Right lobe of liver (tissue), 4 donors: ENCODE results near the gene ACAD11.

ENCODE experiments used
- CTCF ChIP-seq, 4 donors: fragments of 200-600 bp in 3 of 4; fragments of 450-650 bp in 1 of 4; IDR thresholded peaks; one replicate each; pipeline versions ENCODE4 v1.5.1 to v1.8.0; 2016 to 2022; ENCODE audit warnings: antibody characterized with exemption in 4 of 4, mild to moderate bottlenecking in 2 of 4
- POLR2A ChIP-seq: fragments of 450-650 bp; IDR thresholded peaks from one replicate; pipeline ENCODE4 v1.6.1; 2017; ENCODE audit warnings: antibody characterized with exemption, mild to moderate bottlenecking
- donor health status: DM: no; HTN: no; CAD: no.
- donor health status: DM: no; HTN: no; CAD: no.
- donor health status: DM: no; HTN: yes; CAD: no.

- no peak for TF ChIP-seq POLR2A
- TF ChIP-seq CTCF (IDR thresholded peaks at IDR 0.05), result no peak
Observed at GRCh38 chr3:132549890-132550578, 109.6 kb downstream of the ACAD11 start.
